Chondrocyte (in vitro differentiated cells): ENCODE results near the gene KRT85. TPM values are rescaled to one million over a fixed set of nuclear protein-coding genes. Genes with fewer than 3 reads are reported as not detected.

Experiments
- DNase-seq: peaks from one replicate; pipeline ENCODE4 v3.0.0; 2021; ENCODE audit warnings: mixed read lengths, low spot score
- H3K27ac Mint-ChIP-seq: one replicate; pipeline ENCODE4 v1.8.0; 2021; ENCODE audit warnings: mild to moderate bottlenecking, moderate library complexity, mixed read lengths; ENCODE audit not compliant: unreplicated experiment
- H3K27me3 Mint-ChIP-seq: 2 replicates; pipeline ENCODE4 v1.8.0; 2021; ENCODE audit warnings: low read depth, mixed read lengths
- H3K36me3 Mint-ChIP-seq: 2 replicates; pipeline ENCODE4 v1.8.0; 2021; ENCODE audit warnings: low read depth, mixed read lengths
- H3K4me1 Mint-ChIP-seq: 2 replicates; pipeline ENCODE4 v1.8.0; 2021; ENCODE audit warnings: low read depth, mild to moderate bottlenecking, mixed read lengths
- H3K4me3 Mint-ChIP-seq: one replicate; pipeline ENCODE4 v1.8.0; 2021; ENCODE audit warnings: mild to moderate bottlenecking, moderate library complexity, mixed read lengths; ENCODE audit not compliant: unreplicated experiment
- H3K9me3 Mint-ChIP-seq: 2 replicates; pipeline ENCODE4 v1.8.0; 2021; ENCODE audit warnings: low read depth, mixed read lengths
- total RNA-seq: library from RNA; stranded (reverse); gene quantifications from 3 replicates; pipeline ENCODE4 v1.2.1, GENCODE V29; 2021
- TF ChIP-seq, protein P1 (sequence below): fragments of 200-600 bp; sonication (generic); IDR thresholded peaks from 2 replicates; pipeline ENCODE4 v1.5.0; 2021; ENCODE audit warnings: antibody characterized with exemption, mild to moderate bottlenecking, moderate library complexity

Gene KRT85
- total RNA-seq, 1 donor from 2014 or later = not detected

DNA sequence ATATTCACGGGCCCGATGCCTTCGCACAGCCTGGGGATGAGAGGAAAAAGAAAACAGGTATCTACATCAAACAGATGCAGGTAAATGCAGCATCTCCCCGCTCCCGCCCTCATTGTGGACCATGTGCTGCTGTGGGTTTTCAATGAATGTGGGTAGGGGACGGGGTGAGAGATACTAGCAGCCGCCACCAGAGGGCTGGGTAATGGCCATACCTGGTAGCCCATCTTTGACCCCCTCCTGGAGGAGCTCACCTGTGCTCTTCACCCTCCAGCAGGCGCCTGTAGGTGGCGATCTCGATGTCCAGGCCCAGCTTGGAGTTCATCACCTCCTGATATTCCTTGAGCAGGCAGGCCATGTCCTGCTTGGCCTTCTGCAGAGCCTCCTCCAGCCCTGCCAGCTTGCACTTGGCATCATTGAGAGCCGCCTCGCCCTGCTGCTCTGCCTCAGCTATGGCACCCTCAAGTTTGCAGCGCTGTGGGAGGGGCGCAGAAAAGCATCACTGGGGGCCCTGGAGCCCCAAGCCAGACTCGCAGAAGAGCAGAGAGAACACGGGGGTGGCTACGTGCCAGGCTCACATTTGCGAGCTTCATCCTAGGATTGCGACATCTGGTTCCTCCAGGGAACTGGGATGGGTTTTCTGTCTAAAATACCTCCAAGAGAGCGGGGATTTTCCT is 28.6 kb upstream of the KRT85 start:
- Mint-ChIP-seq H3K36me3 (no peaks in the 10 kb centered on the region), H3K27me3 (peaks cover 35% of the 10 kb centered on the region), H3K4me1 (peaks cover 9% of the 10 kb centered on the region), H3K9me3 (no peaks in the 10 kb centered on the region), H3K27ac (no peak overlapping the region), H3K4me3 (no peak overlapping the region)
- DNase-seq = no peak
- TF ChIP-seq, protein P1, sequence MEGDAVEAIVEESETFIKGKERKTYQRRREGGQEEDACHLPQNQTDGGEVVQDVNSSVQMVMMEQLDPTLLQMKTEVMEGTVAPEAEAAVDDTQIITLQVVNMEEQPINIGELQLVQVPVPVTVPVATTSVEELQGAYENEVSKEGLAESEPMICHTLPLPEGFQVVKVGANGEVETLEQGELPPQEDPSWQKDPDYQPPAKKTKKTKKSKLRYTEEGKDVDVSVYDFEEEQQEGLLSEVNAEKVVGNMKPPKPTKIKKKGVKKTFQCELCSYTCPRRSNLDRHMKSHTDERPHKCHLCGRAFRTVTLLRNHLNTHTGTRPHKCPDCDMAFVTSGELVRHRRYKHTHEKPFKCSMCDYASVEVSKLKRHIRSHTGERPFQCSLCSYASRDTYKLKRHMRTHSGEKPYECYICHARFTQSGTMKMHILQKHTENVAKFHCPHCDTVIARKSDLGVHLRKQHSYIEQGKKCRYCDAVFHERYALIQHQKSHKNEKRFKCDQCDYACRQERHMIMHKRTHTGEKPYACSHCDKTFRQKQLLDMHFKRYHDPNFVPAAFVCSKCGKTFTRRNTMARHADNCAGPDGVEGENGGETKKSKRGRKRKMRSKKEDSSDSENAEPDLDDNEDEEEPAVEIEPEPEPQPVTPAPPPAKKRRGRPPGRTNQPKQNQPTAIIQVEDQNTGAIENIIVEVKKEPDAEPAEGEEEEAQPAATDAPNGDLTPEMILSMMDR = peak; percentile 50

DNA sequence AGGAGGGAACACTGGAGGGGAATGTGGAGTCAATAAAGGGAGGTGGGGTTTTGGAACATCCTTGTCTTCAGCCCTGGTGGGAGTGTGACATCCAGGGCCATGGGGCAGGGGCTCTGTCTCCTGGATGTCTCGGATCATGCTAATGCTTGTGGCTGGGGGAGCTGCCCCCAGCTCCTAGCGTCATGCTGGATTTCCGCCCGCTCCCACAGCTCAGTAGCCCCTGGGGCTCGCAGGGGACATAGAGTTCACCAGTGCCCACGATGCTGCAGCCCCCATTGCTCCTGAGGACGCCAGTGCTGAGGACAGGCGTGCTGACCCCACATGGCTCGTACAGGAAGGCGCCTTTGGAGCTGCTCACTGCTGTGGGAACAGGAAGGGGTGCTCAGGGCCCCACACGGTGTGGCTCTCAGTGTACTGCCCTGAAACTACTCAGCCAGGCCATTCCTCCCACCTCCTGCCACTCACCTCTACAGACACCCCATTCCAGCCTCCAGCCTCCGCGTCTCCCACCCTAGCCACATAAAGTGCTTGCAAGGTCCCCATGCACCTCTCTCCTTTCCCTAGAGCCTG is 27.6 kb upstream of the KRT85 start:
- H3K27ac Mint-ChIP-seq = no peak overlapping the region
- no peaks in the 10 kb centered on the region for H3K9me3 Mint-ChIP-seq
- H3K4me1 Mint-ChIP-seq = peaks cover 13% of the 10 kb centered on the region
- peaks cover 35% of the 10 kb centered on the region for H3K27me3 Mint-ChIP-seq
- TF ChIP-seq, protein P1 = no peak
- H3K4me3 Mint-ChIP-seq = no peak overlapping the region
- H3K36me3 Mint-ChIP-seq = no peaks in the 10 kb centered on the region
- DNase-seq = no peak

DNA sequence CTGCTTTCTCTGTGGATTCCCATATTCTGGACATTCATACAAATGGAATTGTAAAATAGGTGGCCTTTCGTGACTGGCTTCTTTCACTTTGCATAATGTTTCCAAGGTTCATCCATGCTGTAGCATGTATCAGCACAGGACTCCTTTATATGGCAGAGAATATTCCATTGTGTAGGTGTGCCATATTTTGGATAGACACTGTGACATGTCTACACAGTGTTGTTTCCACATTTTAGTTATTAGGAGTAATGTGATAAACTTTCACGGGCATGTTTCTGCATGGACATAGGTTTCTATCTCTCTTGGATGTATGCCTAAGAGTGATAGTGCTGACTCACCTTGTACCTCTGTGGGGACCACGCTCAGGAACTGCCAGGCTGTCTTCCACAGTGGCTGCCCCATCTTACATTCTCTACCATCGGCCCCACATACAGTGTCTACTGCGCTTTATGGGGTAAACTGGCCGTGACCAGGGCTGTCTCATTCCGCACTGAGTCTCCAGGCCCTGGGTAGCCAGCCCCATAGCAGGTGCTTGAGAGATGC is 25.3 kb upstream of the KRT85 start:
- Mint-ChIP-seq H3K27me3 (peaks cover 35% of the 10 kb centered on the region), H3K4me1 (peaks cover 21% of the 10 kb centered on the region), H3K36me3 (no peaks in the 10 kb centered on the region), H3K9me3 (no peaks in the 10 kb centered on the region), H3K27ac (no peak overlapping the region), H3K4me3 (no peak overlapping the region)
- TF ChIP-seq, protein P1 = no peak
- DNase-seq = no peak

DNA sequence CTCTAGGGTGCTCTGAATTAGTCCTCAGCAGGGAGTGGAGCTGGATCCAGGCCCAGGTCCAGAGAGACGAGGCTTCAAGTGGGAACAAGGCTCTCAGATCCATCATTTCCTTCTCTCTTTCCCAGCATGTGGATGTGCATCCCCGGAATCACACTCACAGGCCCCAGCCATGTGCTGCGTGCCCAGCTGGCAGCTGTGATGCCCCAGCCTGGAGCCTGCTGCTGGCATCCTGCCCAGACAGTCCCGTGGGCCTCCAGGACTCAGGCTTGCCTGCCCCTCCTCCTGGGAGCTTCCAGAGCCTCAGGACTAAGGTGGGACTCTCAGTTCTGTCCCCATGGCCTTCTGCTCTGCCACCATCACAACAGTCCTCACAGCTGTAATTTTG is 24.3 kb upstream of the KRT85 start:
- Mint-ChIP-seq H3K27me3 (peaks cover 26% of the 10 kb centered on the region), H3K9me3 (no peaks in the 10 kb centered on the region), H3K4me3 (no peak overlapping the region), H3K36me3 (no peaks in the 10 kb centered on the region), H3K4me1 (peaks cover 21% of the 10 kb centered on the region), H3K27ac (no peak overlapping the region)
- TF ChIP-seq, protein P1 = no peak
- no peak for DNase-seq

DNA sequence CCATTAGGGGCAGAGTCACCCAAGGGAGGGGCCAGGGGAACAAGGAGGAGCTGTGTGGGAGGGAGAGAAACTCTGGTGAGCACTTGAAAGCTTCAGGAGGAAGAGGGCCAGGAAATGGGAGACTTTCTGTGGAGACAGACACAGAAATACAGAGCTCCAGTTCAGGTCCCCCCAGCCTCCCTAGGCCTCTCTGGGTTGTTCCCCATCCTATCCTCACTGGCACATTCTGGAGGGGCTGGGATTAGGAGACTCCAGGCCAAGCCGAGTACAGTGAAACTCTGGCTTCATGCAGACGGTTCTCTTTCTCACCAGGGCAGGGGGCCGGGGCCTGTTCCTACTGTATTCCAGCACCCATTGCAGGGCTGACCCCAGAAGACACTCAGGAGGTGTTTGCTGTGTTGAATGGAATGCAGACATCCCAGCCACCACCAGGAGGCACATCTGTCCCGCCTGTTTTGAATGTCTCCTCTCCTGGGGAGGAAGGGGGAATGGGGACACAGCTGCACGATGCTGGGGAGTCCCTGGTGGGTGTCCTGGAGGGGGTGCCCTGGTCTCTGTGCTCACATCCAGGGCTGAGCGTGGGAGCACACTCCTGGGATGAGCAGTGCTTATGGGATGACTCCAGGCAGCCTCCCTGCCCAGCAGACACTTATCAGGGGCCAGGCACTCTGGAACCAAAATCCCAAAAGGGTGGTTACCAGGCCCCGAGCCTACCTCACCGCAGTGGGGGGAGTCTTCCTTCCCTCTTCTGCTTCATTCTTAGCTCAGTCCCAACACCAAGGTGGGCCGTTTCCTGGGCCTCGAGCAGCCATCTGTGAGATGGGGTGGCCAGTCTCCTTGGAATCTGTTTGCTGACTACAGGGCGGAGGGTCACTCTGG is 23.7 kb upstream of the KRT85 start:
- Mint-ChIP-seq H3K27me3 (peaks cover 20% of the 10 kb centered on the region), H3K9me3 (no peaks in the 10 kb centered on the region), H3K4me1 (peaks cover 21% of the 10 kb centered on the region), H3K36me3 (no peaks in the 10 kb centered on the region), H3K4me3 (no peak overlapping the region), H3K27ac (no peak overlapping the region)
- DNase-seq = no peak
- TF ChIP-seq, protein P1 = peak; percentile 80
